ENCODE results near the gene DYSF.

- TF ChIP-seq POLR2A (IDR thresholded peaks at IDR 0.05) = no peak
- no peak for TF ChIP-seq CTCF (IDR thresholded peaks at IDR 0.05)
These were observed 192.7 kb downstream of the DYSF start for GRCh38 chr2:71646028-71646427.
